ENCODE results near the gene AZU1. TPM values are rescaled to one million over a fixed set of nuclear protein-coding genes. Genes with fewer than 3 reads are reported as not detected.

AZU1 gene
- total RNA-seq, 1 experiment from 2014 or later = not detected

GRCh38 chr19:782185-782877 lies 45.3 kb upstream of the AZU1 start:
- Mint-ChIP-seq H3K27ac (ENCODE audit: low read depth, unreplicated experiment) (peak overlapping the region; percentile 79), H3K9me3 (ENCODE audit: unreplicated experiment) (no peaks in the 10 kb centered on the region), H3K4me3 (ENCODE audit: unreplicated experiment) (peak overlapping the region; percentile 69), H3K27me3 (ENCODE audit: insufficient read depth, unreplicated experiment) (no peaks in the 10 kb centered on the region), H3K36me3 (ENCODE audit: insufficient read depth, unreplicated experiment) (peaks cover 16% of the 10 kb centered on the region), H3K4me1 (ENCODE audit: insufficient read depth, unreplicated experiment) (peaks cover 8% of the 10 kb centered on the region)
- intact Hi-C loops (cut with micrococcal nuclease) = loop anchor here (1.0 kb wide), 1 partner anchor 15 kb away; the partner anchor contains the start of gene PTBP1
- ChIA-PET POLR2A (interaction anchor here (0.9 to 3.4 kb wide), 3 partner anchors 14 to 30 kb away, joined by 3 to 16 read pairs (median 6); partner anchors contain the start of gene PTBP1), CTCF (interaction anchor here (0.5 to 0.6 kb wide), 2 partner anchors 56 to 235 kb away, joined by 3 to 6 read pairs; no protein-coding TSS in a partner anchor)
- BruUV-seq (replicated peaks) = no TSS peak
- no peak for TF ChIP-seq CTCF (IDR thresholded peaks at IDR 0.05; ENCODE audit: unreplicated experiment)
- DNase-seq (ENCODE audit: unreplicated experiment) = peak; percentile 79

GRCh38 chr19:782878-783668 lies 44.6 kb upstream of the AZU1 start:
- no peak for DNase-seq (ENCODE audit: unreplicated experiment)
- POLR2A ChIA-PET = interaction anchor here (0.6 to 3.4 kb wide), 4 partner anchors 8 to 176 kb away, joined by 3 to 16 read pairs (median 4); partner anchors contain the start of gene PTBP1

GRCh38 chr19:784541-784940 lies 43.1 kb upstream of the AZU1 start:
- intact Hi-C loops (cut with micrococcal nuclease) = no loop called here
- no peaks in the 10 kb centered on the region for H3K27me3 Mint-ChIP-seq (ENCODE audit: insufficient read depth, unreplicated experiment)
- DNase-seq (ENCODE audit: unreplicated experiment) = no peak
- no peak overlapping the region for H3K27ac Mint-ChIP-seq (ENCODE audit: low read depth, unreplicated experiment)
- TF ChIP-seq CTCF (IDR thresholded peaks at IDR 0.05; ENCODE audit: unreplicated experiment) = no peak
- BruUV-seq (replicated peaks) = no TSS peak
- H3K4me3 Mint-ChIP-seq (ENCODE audit: unreplicated experiment) = no peak overlapping the region
- ChIA-PET POLR2A (interaction anchor here (1.7 to 3.4 kb wide), 2 partner anchors 12 kb away, joined by 9 to 16 read pairs; partner anchors contain the start of gene PTBP1), CTCF (interaction anchor here (0.6 to 1.1 kb wide), 2 partner anchors 11 to 109 kb away, joined by 3 to 5 read pairs; no protein-coding TSS in a partner anchor)
- H3K36me3 Mint-ChIP-seq (ENCODE audit: insufficient read depth, unreplicated experiment) = peaks cover 10% of the 10 kb centered on the region
- no peaks in the 10 kb centered on the region for H3K9me3 Mint-ChIP-seq (ENCODE audit: unreplicated experiment)
- peaks cover 7% of the 10 kb centered on the region for H3K4me1 Mint-ChIP-seq (ENCODE audit: insufficient read depth, unreplicated experiment)

More at GRCh38 chr19:782878-783668, 44.6 kb upstream of the AZU1 start:
- Mint-ChIP-seq H3K27me3 (ENCODE audit: insufficient read depth, unreplicated experiment) (no peaks in the 10 kb centered on the region), H3K4me3 (ENCODE audit: unreplicated experiment) (peak overlapping the region; percentile 69), H3K36me3 (ENCODE audit: insufficient read depth, unreplicated experiment) (peaks cover 16% of the 10 kb centered on the region), H3K27ac (ENCODE audit: low read depth, unreplicated experiment) (peak overlapping the region; percentile 79), H3K4me1 (ENCODE audit: insufficient read depth, unreplicated experiment) (peaks cover 8% of the 10 kb centered on the region), H3K9me3 (ENCODE audit: unreplicated experiment) (no peaks in the 10 kb centered on the region)
- intact Hi-C loops (cut with micrococcal nuclease) = loop anchor here (1.0 kb wide), 1 partner anchor 14 kb away; the partner anchor contains the start of gene PTBP1
- BruUV-seq (replicated peaks) = no TSS peak
- CTCF ChIA-PET = interaction anchor here (0.5 to 0.6 kb wide), 2 partner anchors 14 to 78 kb away, joined by 3 to 4 read pairs; no protein-coding TSS in a partner anchor
- no peak for TF ChIP-seq CTCF (IDR thresholded peaks at IDR 0.05; ENCODE audit: unreplicated experiment)

- BruUV-seq (replicated peaks) = no TSS peak
- Mint-ChIP-seq H3K9me3 (ENCODE audit: unreplicated experiment) (no peaks in the 10 kb centered on the region), H3K27ac (ENCODE audit: low read depth, unreplicated experiment) (no peak overlapping the region), H3K4me3 (ENCODE audit: unreplicated experiment) (no peak overlapping the region), H3K4me1 (ENCODE audit: insufficient read depth, unreplicated experiment) (peaks cover 12% of the 10 kb centered on the region), H3K27me3 (ENCODE audit: insufficient read depth, unreplicated experiment) (no peaks in the 10 kb centered on the region), H3K36me3 (ENCODE audit: insufficient read depth, unreplicated experiment) (peaks cover 6% of the 10 kb centered on the region)
- TF ChIP-seq CTCF (IDR thresholded peaks at IDR 0.05; ENCODE audit: unreplicated experiment) = no peak
- ChIA-PET POLR2A (interaction anchor here (0.6 to 1.2 kb wide), 3 partner anchors 9 to 513 kb away, joined by 3 to 4 read pairs (median 3); no protein-coding TSS in a partner anchor), CTCF (interaction anchor here (0.6 kb wide), 1 partner anchor 176 kb away, joined by 3 read pairs; no protein-coding TSS in a partner anchor)
- no peak for DNase-seq (ENCODE audit: unreplicated experiment)
- intact Hi-C loops (cut with micrococcal nuclease) = no loop called here
Measured at GRCh38 chr19:787536-787935, 40.1 kb upstream of the AZU1 start.

All from MCF 10A (cell line).